ENCODE results near the gene ISCA2. TPM values are rescaled to one million over a fixed set of nuclear protein-coding genes. Genes with fewer than 3 reads are reported as not detected.

Gene ISCA2
- total and polyA plus RNA-seq, 11 donors = 10.8 to 45.8 (median 35.5) TPM

DNA sequence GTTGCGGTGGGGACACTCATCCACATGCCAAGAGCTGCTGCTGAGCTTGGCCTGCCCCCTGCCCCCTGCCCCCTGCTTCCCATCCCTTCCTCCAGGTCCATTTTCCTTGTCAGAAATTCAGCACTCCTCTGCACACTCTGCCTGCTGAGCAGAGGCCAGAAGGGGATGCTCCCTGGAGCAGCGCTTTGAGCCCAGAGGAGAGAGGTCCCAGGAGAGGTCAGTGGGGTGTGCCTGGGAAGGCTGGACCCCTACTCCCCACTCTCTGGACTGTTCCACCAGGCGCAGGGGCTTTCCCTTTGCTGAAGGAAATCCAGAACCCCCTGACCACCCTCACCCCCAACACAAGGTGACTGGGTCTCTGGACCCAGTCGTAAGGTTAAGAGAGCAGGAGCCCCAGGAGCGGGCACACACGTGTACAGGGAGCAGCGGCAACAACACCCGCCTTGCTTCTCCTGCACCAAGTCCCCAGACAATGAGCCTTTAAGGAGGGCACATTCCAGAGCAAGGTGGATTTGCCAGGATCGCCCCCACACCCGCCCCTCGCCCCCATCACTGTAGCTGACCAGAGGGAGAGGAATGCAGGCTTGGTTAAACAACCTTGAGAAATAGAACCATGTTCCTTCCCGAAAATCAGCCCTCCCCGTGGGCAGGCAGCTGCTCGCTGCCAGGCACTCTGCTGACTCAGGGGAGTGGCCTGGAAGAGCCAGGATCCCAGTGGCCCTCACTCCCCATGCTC, 30.7 kb downstream of the ISCA2 start:
- peaks cover 0 to 6% (median 0%) of the 10 kb centered on the region in 12 donors for H3K4me1 ChIP-seq
- H3K9me3 ChIP-seq = no peaks in the 10 kb centered on the region
- no peak overlapping the region for H3K27ac ChIP-seq
- H3K36me3 ChIP-seq = peaks cover 0 to 35% (median 0%) of the 10 kb centered on the region in 9 donors
- no peak for ATAC-seq
- intact Hi-C loops (cut with DNase I) = no loop called here
- TF ChIP-seq, protein P1, sequence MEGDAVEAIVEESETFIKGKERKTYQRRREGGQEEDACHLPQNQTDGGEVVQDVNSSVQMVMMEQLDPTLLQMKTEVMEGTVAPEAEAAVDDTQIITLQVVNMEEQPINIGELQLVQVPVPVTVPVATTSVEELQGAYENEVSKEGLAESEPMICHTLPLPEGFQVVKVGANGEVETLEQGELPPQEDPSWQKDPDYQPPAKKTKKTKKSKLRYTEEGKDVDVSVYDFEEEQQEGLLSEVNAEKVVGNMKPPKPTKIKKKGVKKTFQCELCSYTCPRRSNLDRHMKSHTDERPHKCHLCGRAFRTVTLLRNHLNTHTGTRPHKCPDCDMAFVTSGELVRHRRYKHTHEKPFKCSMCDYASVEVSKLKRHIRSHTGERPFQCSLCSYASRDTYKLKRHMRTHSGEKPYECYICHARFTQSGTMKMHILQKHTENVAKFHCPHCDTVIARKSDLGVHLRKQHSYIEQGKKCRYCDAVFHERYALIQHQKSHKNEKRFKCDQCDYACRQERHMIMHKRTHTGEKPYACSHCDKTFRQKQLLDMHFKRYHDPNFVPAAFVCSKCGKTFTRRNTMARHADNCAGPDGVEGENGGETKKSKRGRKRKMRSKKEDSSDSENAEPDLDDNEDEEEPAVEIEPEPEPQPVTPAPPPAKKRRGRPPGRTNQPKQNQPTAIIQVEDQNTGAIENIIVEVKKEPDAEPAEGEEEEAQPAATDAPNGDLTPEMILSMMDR (IDR thresholded peaks at IDR 0.05) = no peak
- TF ChIP-seq POLR2A (IDR thresholded peaks at IDR 0.05) = no peak
- peak in 1 of 5 donors; percentile 12 for DNase-seq
- 60 to 88% (median 86%) methylated on average over 10 to 14 of the region's 14 CpGs for WGBS, 4 donors
- H3K4me3 ChIP-seq = no peak overlapping the region
- no peaks in the 10 kb centered on the region for H3K27me3 ChIP-seq

DNA sequence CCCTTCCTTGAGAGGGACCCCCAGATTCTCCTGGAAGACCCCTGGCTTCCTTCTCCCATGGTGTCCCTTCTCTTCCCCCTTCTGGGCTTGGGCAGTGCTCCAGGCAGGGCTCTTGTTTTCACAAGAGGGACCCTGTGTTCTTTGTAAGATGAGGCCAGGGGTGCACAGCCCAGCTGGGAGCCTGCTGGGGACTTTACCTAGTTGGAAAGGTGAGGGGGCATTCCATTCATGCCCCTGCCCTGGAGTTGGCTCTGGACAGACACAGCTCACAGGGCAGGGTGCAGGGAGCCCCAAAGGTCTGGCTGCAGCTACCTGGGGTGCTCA, 31.2 kb downstream of the ISCA2 start:
- Histone ChIP-seq H3K36me3 (peaks cover 0 to 39% (median 0%) of the 10 kb centered on the region in 9 donors), H3K9me3 (no peaks in the 10 kb centered on the region), H3K4me3 (no peak overlapping the region), H3K4me1 (peaks cover 0 to 6% (median 0%) of the 10 kb centered on the region in 12 donors), H3K27ac (no peak overlapping the region), H3K27me3 (no peaks in the 10 kb centered on the region)
- ATAC-seq = no peak
- intact Hi-C loops (cut with DNase I) = no loop called here
- TF ChIP-seq, protein P1 (IDR thresholded peaks at IDR 0.05) = no peak
- no peak for TF ChIP-seq POLR2A (IDR thresholded peaks at IDR 0.05)
- peak in 1 of 5 donors; percentile 41 for DNase-seq

DNA sequence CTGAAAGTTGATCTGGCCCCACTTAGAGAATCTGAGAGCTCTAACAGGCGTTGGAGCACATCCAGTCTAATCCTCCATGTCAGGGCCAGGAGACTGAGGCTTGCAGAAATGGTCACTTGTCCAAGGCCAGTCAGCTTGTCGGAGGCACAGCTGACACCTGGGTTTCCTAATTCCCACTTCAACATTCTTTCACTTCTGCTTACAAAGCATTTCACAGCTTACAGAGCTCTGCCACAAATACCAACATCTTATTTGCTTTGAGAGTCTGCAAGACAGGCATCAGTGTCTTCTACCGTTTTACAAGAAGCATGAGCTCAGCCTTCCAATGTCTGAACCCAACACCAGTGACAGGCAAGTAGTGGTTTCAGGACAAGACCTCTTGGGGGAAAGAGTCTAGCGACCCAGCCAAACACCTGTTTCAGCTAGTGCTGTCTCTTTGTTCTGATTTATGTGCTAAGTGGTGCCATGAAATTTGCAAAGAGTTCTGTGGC, 31.8 kb downstream of the ISCA2 start:
- intact Hi-C loops (cut with DNase I) = no loop called here
- Histone ChIP-seq H3K27me3 (no peaks in the 10 kb centered on the region), H3K4me3 (no peak overlapping the region), H3K36me3 (peaks cover 0 to 38% (median 0%) of the 10 kb centered on the region in 9 donors), H3K9me3 (no peaks in the 10 kb centered on the region), H3K27ac (no peak overlapping the region), H3K4me1 (peaks cover 0 to 6% (median 0%) of the 10 kb centered on the region in 12 donors)
- ATAC-seq (no peak), DNase-seq (no peak)
- TF ChIP-seq, protein P1 (IDR thresholded peaks at IDR 0.05) = no peak
- no peak for TF ChIP-seq POLR2A (IDR thresholded peaks at IDR 0.05)
- 65 to 78% (median 73%) methylated on average over 4 of the region's 4 CpGs for WGBS, 4 donors

DNA sequence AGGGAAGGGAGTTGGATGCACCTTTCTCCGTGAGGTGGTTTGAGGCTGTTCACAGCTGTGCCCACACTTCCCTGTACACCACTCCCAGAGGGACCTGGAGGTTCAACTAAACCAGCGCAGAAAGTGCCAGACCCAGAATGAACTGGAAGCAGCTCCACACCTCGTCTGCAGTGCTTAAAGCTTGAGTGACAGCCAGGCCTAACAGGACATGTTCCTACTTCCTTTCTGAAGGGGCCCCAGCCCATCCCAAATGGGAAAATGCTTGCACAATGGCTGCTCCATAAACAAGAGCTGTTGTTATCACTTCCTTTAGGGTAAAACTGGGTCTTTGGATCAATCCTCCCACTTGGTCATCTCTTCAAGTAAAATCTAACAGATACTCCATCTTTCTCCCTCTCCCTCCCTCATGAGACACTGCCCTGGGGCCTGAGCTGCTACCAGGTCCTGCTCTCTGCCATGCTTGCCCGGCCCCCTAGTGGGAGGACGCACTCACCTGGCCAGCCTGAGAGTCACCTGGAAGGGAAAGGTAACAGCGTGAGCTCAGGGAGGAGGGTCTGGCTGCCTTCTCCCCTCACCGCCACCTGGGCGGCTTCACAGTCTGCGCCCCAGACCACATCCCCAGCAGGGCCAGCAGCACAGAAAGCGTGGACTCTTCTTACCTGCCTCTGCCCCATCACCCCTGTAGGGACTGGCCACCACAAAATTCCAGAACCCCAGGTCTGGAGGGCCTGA, 33.5 kb downstream of the ISCA2 start:
- TF ChIP-seq, protein P1 (IDR thresholded peaks at IDR 0.05) = no peak
- no peak for TF ChIP-seq POLR2A (IDR thresholded peaks at IDR 0.05)

More for the DNA sequence above, 33.5 kb downstream of the ISCA2 start:
- ATAC-seq = no peak
- Histone ChIP-seq H3K9me3 (no peaks in the 10 kb centered on the region), H3K27me3 (no peaks in the 10 kb centered on the region), H3K27ac (no peak overlapping the region), H3K36me3 (peaks cover 0 to 33% (median 0%) of the 10 kb centered on the region in 9 donors), H3K4me1 (peaks cover 0 to 6% (median 0%) of the 10 kb centered on the region in 12 donors), H3K4me3 (no peak overlapping the region)
- peak in 1 of 5 donors; percentile 40 for DNase-seq
- intact Hi-C loops (cut with DNase I) = no loop called here
- WGBS, 4 donors = 83 to 98% (median 84%) methylated on average over 8 to 10 of the region's 10 CpGs

Measured in heart left ventricle (tissue), 16 donors.